Breast epithelium (tissue), 4 donors: Measurements from ENCODE around the gene PEF1. TPM values are rescaled to one million over a fixed set of nuclear protein-coding genes. Genes with fewer than 3 reads are reported as not detected.

Experiments
- DNase-seq, 2 donors: peaks; one replicate each; pipeline ENCODE4 v3.0.0-alpha.2; 2019; ENCODE audit warnings: low spot score in 2 of 2
- H3K27ac ChIP-seq, 2 donors: fragments of 200-600 bp; sonication (generic) in 1 of 2; one replicate each; pipeline ENCODE4 v1.5.1; 2016 to 2019; ENCODE audit warnings: mild to moderate bottlenecking in 1 of 2
- H3K27me3 ChIP-seq, 2 donors: fragments of 200-600 bp; sonication (generic) in 1 of 2; one replicate each; pipeline versions ENCODE4 v1.5.1 to v1.6.0; 2017 to 2019; ENCODE audit warnings: control low read depth in 1 of 2, mild to moderate bottlenecking in 1 of 2
- H3K36me3 ChIP-seq: fragments of 200-600 bp; one replicate; pipeline ENCODE4 v1.5.1; 2019
- H3K4me1 ChIP-seq, 2 donors: fragments of 200-600 bp; sonication (generic); one replicate each; pipeline ENCODE4 v1.5.1; 2016 to 2019; ENCODE audit warnings: control low read depth in 1 of 2
- H3K4me3 ChIP-seq, 3 donors: fragments of 200-600 bp; sonication (generic); 1 replicate in 2 of 3; 2 replicates in 1 of 3; pipeline ENCODE4 v1.5.1; 2016 to 2019; ENCODE audit warnings: mild to moderate bottlenecking in 3 of 3, moderate library complexity in 2 of 3
- H3K9me3 ChIP-seq, 2 donors: fragments of 200-600 bp; sonication (generic) in 1 of 2; one replicate each; pipeline ENCODE4 v1.5.1; 2016 to 2019; ENCODE audit warnings: control low read depth in 1 of 2
- POLR2A ChIP-seq: fragments of 450-650 bp; IDR thresholded peaks from one replicate; pipeline ENCODE4 v1.6.1; 2016; ENCODE audit warnings: antibody characterized with exemption, mild to moderate bottlenecking, moderate library complexity
- POLR2AphosphoS5 ChIP-seq, 3 donors: sonication (generic); formaldehyde crosslinking; IDR thresholded peaks; one replicate each; pipeline ENCODE4 v1.6.1; 2017; ENCODE audit warnings: antibody characterized with exemption in 3 of 3
- intact Hi-C: fragments of 100-400 bp; cut with DNase I; formaldehyde crosslinking; loops from one replicate; pipeline ENCODE4 v1.15.1; 2023; ENCODE audit warnings: low total_unique reads
- total RNA-seq, 3 donors: library from RNA; depleted of rRNA; stranded (reverse); fragments of >200 nt; gene quantifications; one replicate each; pipeline ENCODE4 v1.1.0, GENCODE V29; 2016
- TF ChIP-seq, protein P1 (sequence below), 3 donors: fragments of 450-650 bp; IDR thresholded peaks; one replicate each; pipeline ENCODE4 v1.5.1; 2016 to 2017; ENCODE audit warnings: antibody characterized with exemption in 3 of 3, mild to moderate bottlenecking in 3 of 3, moderate library complexity in 3 of 3

Gene PEF1
- total RNA-seq, 3 donors from 2014 or later: 67.8 to 84.9 (median 70.1) TPM

DNA sequence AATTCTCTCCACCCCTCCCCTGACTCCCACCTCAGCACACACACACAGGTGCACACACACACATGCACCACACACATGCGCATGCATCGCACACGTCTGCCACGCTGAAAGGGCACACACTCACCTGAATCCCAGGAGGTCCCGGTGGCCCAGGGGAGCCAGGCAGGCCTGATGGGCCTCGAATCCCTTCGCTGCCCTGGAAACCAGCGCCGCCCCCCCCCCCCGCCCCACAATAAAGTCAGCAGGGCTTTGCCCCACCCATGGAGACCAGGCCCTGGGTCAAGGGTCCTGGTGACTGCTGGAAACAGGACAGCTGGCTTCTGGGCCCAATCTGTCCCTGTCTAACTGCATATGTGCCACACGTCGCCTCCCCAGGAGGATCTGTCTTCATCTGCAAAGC, 17.8 kb upstream of the PEF1 start:
- H3K4me3 ChIP-seq: no peak overlapping the region
- intact Hi-C loops: no loop called here
- no peak for DNase-seq
- TF ChIP-seq POLR2A: no peak
- TF ChIP-seq, protein P1, sequence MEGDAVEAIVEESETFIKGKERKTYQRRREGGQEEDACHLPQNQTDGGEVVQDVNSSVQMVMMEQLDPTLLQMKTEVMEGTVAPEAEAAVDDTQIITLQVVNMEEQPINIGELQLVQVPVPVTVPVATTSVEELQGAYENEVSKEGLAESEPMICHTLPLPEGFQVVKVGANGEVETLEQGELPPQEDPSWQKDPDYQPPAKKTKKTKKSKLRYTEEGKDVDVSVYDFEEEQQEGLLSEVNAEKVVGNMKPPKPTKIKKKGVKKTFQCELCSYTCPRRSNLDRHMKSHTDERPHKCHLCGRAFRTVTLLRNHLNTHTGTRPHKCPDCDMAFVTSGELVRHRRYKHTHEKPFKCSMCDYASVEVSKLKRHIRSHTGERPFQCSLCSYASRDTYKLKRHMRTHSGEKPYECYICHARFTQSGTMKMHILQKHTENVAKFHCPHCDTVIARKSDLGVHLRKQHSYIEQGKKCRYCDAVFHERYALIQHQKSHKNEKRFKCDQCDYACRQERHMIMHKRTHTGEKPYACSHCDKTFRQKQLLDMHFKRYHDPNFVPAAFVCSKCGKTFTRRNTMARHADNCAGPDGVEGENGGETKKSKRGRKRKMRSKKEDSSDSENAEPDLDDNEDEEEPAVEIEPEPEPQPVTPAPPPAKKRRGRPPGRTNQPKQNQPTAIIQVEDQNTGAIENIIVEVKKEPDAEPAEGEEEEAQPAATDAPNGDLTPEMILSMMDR (IDR thresholded peaks at IDR 0.05): no peak
- no peak for TF ChIP-seq POLR2AphosphoS5 (IDR thresholded peaks at IDR 0.05)
- H3K36me3 ChIP-seq: no peaks in the 10 kb centered on the region
- peaks cover 0 to 16% of the 10 kb centered on the region in 2 donors for H3K4me1 ChIP-seq
- no peaks in the 10 kb centered on the region for H3K27me3 ChIP-seq
- H3K9me3 ChIP-seq: no peaks in the 10 kb centered on the region
- peak overlapping the region in 1 of 2 donors; percentile 25 for H3K27ac ChIP-seq

DNA sequence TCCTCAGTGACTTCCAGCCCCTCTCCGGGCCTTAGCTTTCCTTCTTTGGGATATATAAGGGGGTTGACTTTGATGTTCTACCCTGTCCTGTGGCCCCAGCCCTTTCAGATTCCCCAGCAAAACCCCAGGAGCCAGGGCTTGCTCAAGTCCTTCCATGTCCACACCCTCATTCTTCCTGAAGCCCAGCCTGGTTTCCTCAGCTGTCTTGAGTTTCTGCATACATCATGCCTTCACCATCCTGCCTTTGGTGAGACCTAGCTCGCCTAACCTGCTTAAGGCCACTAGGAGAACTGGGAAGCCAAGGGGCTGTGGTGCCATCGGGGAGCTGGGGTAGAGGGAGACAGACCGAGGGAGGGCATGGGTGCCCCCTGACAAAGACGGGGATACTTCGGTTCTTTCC, 17.2 kb upstream of the PEF1 start:
- intact Hi-C loops: no loop called here
- DNase-seq: no peak
- peak overlapping the region in 1 of 2 donors; percentile 12 for H3K27ac ChIP-seq

GRCh38 chr1:31660871-31661455, 16.3 kb upstream of the PEF1 start:
- Histone ChIP-seq H3K27me3 (no peaks in the 10 kb centered on the region), H3K4me1 (peaks cover 0 to 3% of the 10 kb centered on the region in 2 donors), H3K36me3 (no peaks in the 10 kb centered on the region), H3K9me3 (no peaks in the 10 kb centered on the region), H3K27ac (peak overlapping the region in 1 of 2 donors; percentile 12), H3K4me3 (no peak overlapping the region)
- no peak for DNase-seq
- intact Hi-C loops: no loop called here
- TF ChIP-seq POLR2AphosphoS5 (IDR thresholded peaks at IDR 0.05) (no peak), POLR2A (no peak)
- TF ChIP-seq, protein P1 (IDR thresholded peaks at IDR 0.05): no peak

More for the DNA sequence above, 17.2 kb upstream of the PEF1 start:
- TF ChIP-seq POLR2AphosphoS5 (IDR thresholded peaks at IDR 0.05) (no peak), POLR2A (no peak)
- TF ChIP-seq, protein P1 (IDR thresholded peaks at IDR 0.05): no peak
- Histone ChIP-seq H3K9me3 (no peaks in the 10 kb centered on the region), H3K36me3 (no peaks in the 10 kb centered on the region), H3K4me3 (no peak overlapping the region), H3K27me3 (no peaks in the 10 kb centered on the region), H3K4me1 (peaks cover 0 to 10% of the 10 kb centered on the region in 2 donors)

DNA sequence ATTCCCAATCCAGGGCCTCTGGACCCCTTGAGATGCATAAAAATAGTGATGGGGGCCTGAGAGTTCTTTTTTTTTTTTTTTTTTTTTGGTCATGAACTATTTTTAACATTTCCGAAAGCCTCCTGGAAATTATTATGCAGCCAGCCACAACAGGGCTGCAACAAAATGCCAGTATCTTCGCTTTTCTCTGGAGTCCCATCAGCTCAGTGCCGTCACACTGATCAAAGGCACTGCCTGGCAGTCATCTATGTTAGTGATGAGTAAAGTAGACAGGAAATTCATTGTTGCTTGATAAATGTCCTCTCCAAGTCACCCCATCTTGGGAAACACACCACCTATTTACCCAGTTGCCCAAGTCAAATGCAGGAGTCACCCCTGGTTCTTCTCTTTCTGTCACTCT, 15.2 kb upstream of the PEF1 start:
- Histone ChIP-seq H3K4me1 (no peaks in the 10 kb centered on the region), H3K27ac (no peak overlapping the region), H3K36me3 (no peaks in the 10 kb centered on the region), H3K9me3 (no peaks in the 10 kb centered on the region), H3K4me3 (no peak overlapping the region), H3K27me3 (no peaks in the 10 kb centered on the region)
- intact Hi-C loops: no loop called here
- TF ChIP-seq POLR2AphosphoS5 (IDR thresholded peaks at IDR 0.05) (no peak), POLR2A (no peak)
- TF ChIP-seq, protein P1 (IDR thresholded peaks at IDR 0.05): no peak
- DNase-seq: no peak

DNA sequence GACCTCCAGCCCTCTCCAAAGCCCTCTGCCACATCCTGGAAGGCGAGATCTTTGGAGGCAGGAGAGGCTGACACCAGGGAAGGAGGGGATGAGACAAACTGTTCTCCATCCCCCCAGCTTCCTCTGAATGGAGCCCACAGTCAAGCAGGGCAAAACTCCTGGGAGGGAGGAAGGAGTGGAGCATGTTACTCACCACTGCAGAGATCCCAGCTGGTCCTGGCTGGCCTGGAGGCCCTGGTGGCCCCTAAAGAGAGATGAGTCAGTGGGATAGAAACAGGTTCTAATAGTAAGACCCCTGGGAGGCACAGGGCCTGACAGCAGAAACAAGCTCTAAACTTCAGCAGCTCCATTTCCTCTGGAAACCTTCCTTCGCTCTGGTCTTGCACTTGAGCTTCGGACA, 14.0 kb upstream of the PEF1 start:
- DNase-seq: no peak
- Histone ChIP-seq H3K27me3 (no peaks in the 10 kb centered on the region), H3K27ac (peak overlapping the region in 1 of 2 donors; percentile 3), H3K9me3 (no peaks in the 10 kb centered on the region), H3K4me1 (no peaks in the 10 kb centered on the region), H3K36me3 (no peaks in the 10 kb centered on the region), H3K4me3 (no peak overlapping the region)
- TF ChIP-seq, protein P1 (IDR thresholded peaks at IDR 0.05): no peak
- TF ChIP-seq POLR2AphosphoS5 (IDR thresholded peaks at IDR 0.05): no peak
- TF ChIP-seq POLR2A: no peak
- intact Hi-C loops: no loop called here
